Measurements from ENCODE around the gene DST.

Gene DST

GRCh38 chr6:56459030-56459805 lies 183.5 kb downstream of the DST start:
- Histone ChIP-seq H3K27me3 (ENCODE audit: control insufficient read depth, insufficient read depth, low read length) (no peaks in the 10 kb centered on the region), H3K4me2 (ENCODE audit: low read length) (no peak overlapping the region), H3K4me3 (ENCODE audit: low read length) (no peak overlapping the region), H3K36me3 (ENCODE audit: insufficient read depth, low read length) (peaks cover 93% of the 10 kb centered on the region), H3K4me1 (ENCODE audit: control insufficient read depth, insufficient read depth, low read length) (no peaks in the 10 kb centered on the region), H3K9ac (ENCODE audit: low read depth, low read length) (no peak overlapping the region), H3K9me3 (replicated peaks; ENCODE audit: low read length) (no peaks in the 10 kb centered on the region)

DNA sequence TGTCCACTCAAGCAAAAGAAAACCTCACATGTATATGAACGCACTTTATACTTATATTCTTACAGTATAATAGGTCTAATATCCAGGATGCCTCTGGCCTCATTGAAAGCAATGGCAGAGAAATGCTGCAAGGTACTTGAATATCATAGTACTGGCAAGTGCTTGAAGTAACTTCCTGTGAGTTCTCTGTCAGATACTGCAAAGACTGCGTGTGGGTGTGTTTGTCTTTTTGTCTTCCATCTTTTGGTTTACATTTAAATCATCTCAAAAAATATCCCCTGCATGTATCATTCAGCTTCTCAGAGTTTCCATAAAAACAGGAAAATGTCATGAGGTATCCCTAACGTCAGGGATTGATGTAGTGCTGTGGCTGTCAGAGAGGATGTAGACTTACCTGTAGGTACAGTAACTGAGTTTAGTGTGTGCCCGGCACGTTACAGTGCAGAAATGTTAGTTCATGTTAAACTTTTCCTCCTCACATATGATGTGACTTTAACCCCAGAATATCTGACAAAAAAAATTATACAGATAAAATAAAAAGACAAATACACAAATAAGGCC lies 184.3 kb downstream of the DST start:
- peaks cover 93% of the 10 kb centered on the region for H3K36me3 ChIP-seq (ENCODE audit: insufficient read depth, low read length)
- H3K4me1 ChIP-seq (ENCODE audit: control insufficient read depth, insufficient read depth, low read length), result no peaks in the 10 kb centered on the region
- H3K9ac ChIP-seq (ENCODE audit: low read depth, low read length), result no peak overlapping the region
- H3K4me3 ChIP-seq (ENCODE audit: low read length), result no peak overlapping the region
- H3K27me3 ChIP-seq (ENCODE audit: control insufficient read depth, insufficient read depth, low read length), result no peaks in the 10 kb centered on the region
- H3K4me2 ChIP-seq (ENCODE audit: low read length), result no peak overlapping the region
- no peaks in the 10 kb centered on the region for H3K9me3 ChIP-seq (replicated peaks; ENCODE audit: low read length)

DNA sequence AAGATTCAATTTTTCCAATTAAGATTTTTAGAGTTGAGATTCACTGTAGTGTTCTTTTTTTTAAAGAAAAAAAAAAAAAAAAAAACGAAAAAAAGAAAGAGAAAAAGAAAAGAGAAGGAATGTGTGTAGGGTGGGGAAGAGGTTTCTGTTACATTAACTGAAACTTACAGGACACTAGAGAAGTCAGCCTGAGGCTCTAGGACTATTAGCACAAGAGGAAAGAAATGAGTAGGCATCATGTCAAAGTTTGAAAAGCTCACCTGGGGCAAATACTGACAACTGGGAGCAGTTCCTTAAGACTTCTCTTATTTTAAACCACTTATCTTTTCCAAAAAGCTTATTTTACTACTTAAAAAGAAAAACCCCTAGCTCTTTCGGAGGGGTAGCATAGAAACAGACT lies 185.9 kb downstream of the DST start:
- Histone ChIP-seq H3K4me1 (ENCODE audit: control insufficient read depth, insufficient read depth, low read length) (peaks cover 5% of the 10 kb centered on the region), H3K9me3 (replicated peaks; ENCODE audit: low read length) (no peaks in the 10 kb centered on the region), H3K4me3 (ENCODE audit: low read length) (no peak overlapping the region), H3K4me2 (ENCODE audit: low read length) (no peak overlapping the region), H3K9ac (ENCODE audit: low read depth, low read length) (no peak overlapping the region), H3K27me3 (ENCODE audit: control insufficient read depth, insufficient read depth, low read length) (no peaks in the 10 kb centered on the region), H3K36me3 (ENCODE audit: insufficient read depth, low read length) (peaks cover 88% of the 10 kb centered on the region)

GRCh38 chr6:56450882-56451739 lies 191.6 kb downstream of the DST start:
- Histone ChIP-seq H3K4me3 (ENCODE audit: low read length) (no peak overlapping the region), H3K27me3 (ENCODE audit: control insufficient read depth, insufficient read depth, low read length) (no peaks in the 10 kb centered on the region), H3K9me3 (replicated peaks; ENCODE audit: low read length) (no peaks in the 10 kb centered on the region), H3K36me3 (ENCODE audit: insufficient read depth, low read length) (peaks cover 55% of the 10 kb centered on the region), H3K4me2 (ENCODE audit: low read length) (no peak overlapping the region), H3K4me1 (ENCODE audit: control insufficient read depth, insufficient read depth, low read length) (peaks cover 11% of the 10 kb centered on the region), H3K9ac (ENCODE audit: low read depth, low read length) (no peak overlapping the region)

- Histone ChIP-seq H3K4me1 (ENCODE audit: control insufficient read depth, insufficient read depth, low read length) (peaks cover 11% of the 10 kb centered on the region), H3K36me3 (ENCODE audit: insufficient read depth, low read length) (peaks cover 49% of the 10 kb centered on the region), H3K27me3 (ENCODE audit: control insufficient read depth, insufficient read depth, low read length) (no peaks in the 10 kb centered on the region), H3K9me3 (replicated peaks; ENCODE audit: low read length) (no peaks in the 10 kb centered on the region), H3K4me3 (ENCODE audit: low read length) (no peak overlapping the region), H3K9ac (ENCODE audit: low read depth, low read length) (no peak overlapping the region), H3K4me2 (ENCODE audit: low read length) (no peak overlapping the region)
These were observed 192.3 kb downstream of the DST start for GRCh38 chr6:56450376-56450775.

DNA sequence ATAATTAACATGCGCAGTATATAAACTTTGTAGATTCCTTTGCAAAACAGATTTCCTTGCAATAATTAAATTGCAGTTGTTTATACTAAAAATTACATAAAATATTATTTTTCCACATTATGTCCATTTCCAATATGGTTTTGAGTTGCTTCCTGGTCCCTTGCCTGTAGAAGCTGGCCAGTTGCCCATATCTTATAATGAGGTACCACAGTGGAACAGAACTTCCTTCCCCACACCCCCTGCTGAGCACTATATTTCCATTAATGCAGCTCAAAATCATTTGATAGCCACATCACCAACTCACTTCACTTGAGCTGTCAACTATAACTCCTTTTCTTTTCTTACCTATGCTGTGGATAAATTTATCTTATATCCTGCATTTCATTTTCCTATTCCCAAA lies 194.6 kb downstream of the DST start:
- H3K9me3 ChIP-seq (replicated peaks; ENCODE audit: low read length), result no peaks in the 10 kb centered on the region
- no peaks in the 10 kb centered on the region for H3K27me3 ChIP-seq (ENCODE audit: control insufficient read depth, insufficient read depth, low read length)
- no peak overlapping the region for H3K9ac ChIP-seq (ENCODE audit: low read depth, low read length)
- peaks cover 11% of the 10 kb centered on the region for H3K4me1 ChIP-seq (ENCODE audit: control insufficient read depth, insufficient read depth, low read length)
- H3K36me3 ChIP-seq (ENCODE audit: insufficient read depth, low read length), result peaks cover 25% of the 10 kb centered on the region
- no peak overlapping the region for H3K4me3 ChIP-seq (ENCODE audit: low read length)
- H3K4me2 ChIP-seq (ENCODE audit: low read length), result no peak overlapping the region

- Histone ChIP-seq H3K36me3 (ENCODE audit: insufficient read depth, low read length) (peaks cover 11% of the 10 kb centered on the region), H3K9me3 (replicated peaks; ENCODE audit: low read length) (no peaks in the 10 kb centered on the region), H3K4me2 (ENCODE audit: low read length) (no peak overlapping the region), H3K4me1 (ENCODE audit: control insufficient read depth, insufficient read depth, low read length) (no peaks in the 10 kb centered on the region), H3K9ac (ENCODE audit: low read depth, low read length) (no peak overlapping the region), H3K27me3 (ENCODE audit: control insufficient read depth, insufficient read depth, low read length) (no peaks in the 10 kb centered on the region), H3K4me3 (ENCODE audit: low read length) (no peak overlapping the region)
These were observed 196.9 kb downstream of the DST start for GRCh38 chr6:56445818-56446217.

DNA sequence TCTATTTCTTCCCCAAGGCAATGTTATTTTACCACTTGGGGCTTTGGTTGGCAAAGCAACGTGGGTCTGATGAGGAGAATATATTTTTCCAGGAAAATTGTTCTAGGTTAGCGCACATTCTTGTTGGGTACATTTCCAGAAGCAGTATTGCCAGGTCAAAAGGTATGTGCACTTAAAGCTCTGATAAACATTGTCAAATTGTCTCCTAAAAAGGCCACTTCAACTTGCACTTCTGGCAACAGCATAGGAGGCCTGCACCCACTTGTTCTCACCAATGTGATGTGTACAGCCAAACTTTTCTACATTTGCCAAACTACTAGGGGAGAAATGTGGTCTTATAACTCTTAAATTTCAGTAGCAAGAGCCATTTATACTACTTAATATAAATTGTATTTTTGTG lies 197.8 kb downstream of the DST start:
- H3K36me3 ChIP-seq (ENCODE audit: insufficient read depth, low read length), result peaks cover 1% of the 10 kb centered on the region

GRCh38 chr6:56440551-56440981 lies 202.1 kb downstream of the DST start:
- no peak overlapping the region for H3K4me3 ChIP-seq (ENCODE audit: low read length)
- H3K36me3 ChIP-seq (ENCODE audit: insufficient read depth, low read length), result no peaks in the 10 kb centered on the region
- no peaks in the 10 kb centered on the region for H3K27me3 ChIP-seq (ENCODE audit: control insufficient read depth, insufficient read depth, low read length)
- no peaks in the 10 kb centered on the region for H3K9me3 ChIP-seq (replicated peaks; ENCODE audit: low read length)
- no peak overlapping the region for H3K9ac ChIP-seq (ENCODE audit: low read depth, low read length)
- no peak overlapping the region for H3K4me2 ChIP-seq (ENCODE audit: low read length)
- no peaks in the 10 kb centered on the region for H3K4me1 ChIP-seq (ENCODE audit: control insufficient read depth, insufficient read depth, low read length)

More for the DNA sequence above, 197.8 kb downstream of the DST start:
- H3K4me1 ChIP-seq (ENCODE audit: control insufficient read depth, insufficient read depth, low read length), result no peaks in the 10 kb centered on the region
- H3K4me3 ChIP-seq (ENCODE audit: low read length), result no peak overlapping the region
- no peak overlapping the region for H3K4me2 ChIP-seq (ENCODE audit: low read length)
- H3K9me3 ChIP-seq (replicated peaks; ENCODE audit: low read length), result no peaks in the 10 kb centered on the region
- no peaks in the 10 kb centered on the region for H3K27me3 ChIP-seq (ENCODE audit: control insufficient read depth, insufficient read depth, low read length)
- H3K9ac ChIP-seq (ENCODE audit: low read depth, low read length), result no peak overlapping the region

- no peak overlapping the region for H3K9ac ChIP-seq (ENCODE audit: low read depth, low read length)
- no peaks in the 10 kb centered on the region for H3K4me1 ChIP-seq (ENCODE audit: control insufficient read depth, insufficient read depth, low read length)
- no peak overlapping the region for H3K4me2 ChIP-seq (ENCODE audit: low read length)
- H3K36me3 ChIP-seq (ENCODE audit: insufficient read depth, low read length), result no peaks in the 10 kb centered on the region
- no peaks in the 10 kb centered on the region for H3K27me3 ChIP-seq (ENCODE audit: control insufficient read depth, insufficient read depth, low read length)
- H3K9me3 ChIP-seq (replicated peaks; ENCODE audit: low read length), result no peaks in the 10 kb centered on the region
- H3K4me3 ChIP-seq (ENCODE audit: low read length), result no peak overlapping the region
These were observed 205.4 kb downstream of the DST start for GRCh38 chr6:56437171-56437900.

DNA sequence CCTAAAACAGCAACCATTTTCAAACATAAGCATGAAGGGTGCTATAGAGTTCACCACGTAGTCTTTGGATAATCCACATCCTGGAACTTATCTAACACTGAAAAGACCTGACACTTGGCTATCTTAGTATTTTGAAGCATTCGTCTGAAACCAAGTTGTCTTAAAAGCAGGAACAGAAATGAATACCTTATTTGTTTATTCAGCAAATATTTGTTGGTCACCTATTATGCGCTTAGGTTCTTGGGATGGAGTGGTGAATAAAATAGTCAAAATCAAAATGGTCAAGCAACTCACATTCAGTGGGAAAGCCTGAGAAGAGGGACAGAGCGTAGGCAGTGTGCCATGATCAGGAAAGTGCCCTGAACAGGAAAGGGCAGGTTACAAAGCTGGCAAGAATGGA lies 206.9 kb downstream of the DST start:
- H3K4me1 ChIP-seq (ENCODE audit: control insufficient read depth, insufficient read depth, low read length), result no peaks in the 10 kb centered on the region
- no peaks in the 10 kb centered on the region for H3K36me3 ChIP-seq (ENCODE audit: insufficient read depth, low read length)
- no peaks in the 10 kb centered on the region for H3K9me3 ChIP-seq (replicated peaks; ENCODE audit: low read length)
- no peak overlapping the region for H3K4me2 ChIP-seq (ENCODE audit: low read length)
- no peak overlapping the region for H3K9ac ChIP-seq (ENCODE audit: low read depth, low read length)
- H3K27me3 ChIP-seq (ENCODE audit: control insufficient read depth, insufficient read depth, low read length), result no peaks in the 10 kb centered on the region
- H3K4me3 ChIP-seq (ENCODE audit: low read length), result no peak overlapping the region

All from skeletal muscle satellite cell (primary cell).